ENCODE measurements around the gene TTC14. TPM values are rescaled to one million over a fixed set of nuclear protein-coding genes. Genes with fewer than 3 reads are reported as not detected.

The TTC14 gene
- total RNA-seq, 1 donor from 2014 or later: 90.3 TPM

- Histone ChIP-seq H3K4me2 (no peak overlapping the region), H3K9me3 (ENCODE audit: low read depth) (no peaks in the 10 kb centered on the region), H3K9ac (no peak overlapping the region), H3K4me3 (no peak overlapping the region), H3K36me3 (no peaks in the 10 kb centered on the region), H3K4me1 (no peaks in the 10 kb centered on the region), H4K20me1 (ENCODE audit: low read depth) (no peaks in the 10 kb centered on the region), H3K27me3 (peaks cover 33% of the 10 kb centered on the region), H3K79me2 (ENCODE audit: low read depth) (no peaks in the 10 kb centered on the region), H3F3A (ENCODE audit: low read depth) (no peaks in the 10 kb centered on the region), H3K27ac (no peak overlapping the region), H2AFZ (replicated peaks) (no peak overlapping the region)
- no peak for DNase-seq (ENCODE audit: low spot score)
- Mint-ChIP-seq H3K4me1 (peaks cover 4% of the 10 kb centered on the region), H3K27me3 (ENCODE audit: insufficient read depth, low read depth) (no peaks in the 10 kb centered on the region), H3K4me3 (no peak overlapping the region), H3K9me3 (no peaks in the 10 kb centered on the region), H3K36me3 (no peaks in the 10 kb centered on the region), H3K27ac (no peak overlapping the region)
- TF ChIP-seq EZH2phosphoT487 (IDR thresholded peaks at IDR 0.05) (no peak), CTCF (IDR thresholded peaks at IDR 0.05) (no peak), EZH2 (IDR thresholded peaks at IDR 0.05) (no peak)
Measured at GRCh38 chr3:180595559-180595935, 6.4 kb upstream of the TTC14 start.

GRCh38 chr3:180600473-180600872, 1.5 kb upstream of the TTC14 start:
- Histone ChIP-seq H3K4me2 (no peak overlapping the region), H2AFZ (replicated peaks) (no peak overlapping the region), H3K9me3 (ENCODE audit: low read depth) (no peaks in the 10 kb centered on the region), H3K79me2 (ENCODE audit: low read depth) (peaks cover 26% of the 10 kb centered on the region), H3F3A (ENCODE audit: low read depth) (peaks cover 15% of the 10 kb centered on the region), H3K4me1 (peaks cover 9% of the 10 kb centered on the region), H3K4me3 (no peak overlapping the region), H3K27me3 (peaks cover 38% of the 10 kb centered on the region), H4K20me1 (ENCODE audit: low read depth) (peaks cover 3% of the 10 kb centered on the region), H3K27ac (no peak overlapping the region), H3K9ac (no peak overlapping the region), H3K36me3 (peaks cover 24% of the 10 kb centered on the region)
- peaks cover 5% of the 10 kb centered on the region for H3K36me3 Mint-ChIP-seq
- peaks cover 9% of the 10 kb centered on the region for H3K4me1 Mint-ChIP-seq
- TF ChIP-seq EZH2 (IDR thresholded peaks at IDR 0.05): no peak
- no peak for TF ChIP-seq EZH2phosphoT487 (IDR thresholded peaks at IDR 0.05)
- TF ChIP-seq CTCF (IDR thresholded peaks at IDR 0.05): no peak
- DNase-seq (ENCODE audit: low spot score): no peak
- H3K9me3 Mint-ChIP-seq: no peaks in the 10 kb centered on the region
- peak overlapping the region; percentile 98 for H3K4me3 Mint-ChIP-seq
- no peaks in the 10 kb centered on the region for H3K27me3 Mint-ChIP-seq (ENCODE audit: insufficient read depth, low read depth)
- H3K27ac Mint-ChIP-seq: no peak overlapping the region

- no peak for TF ChIP-seq EZH2phosphoT487 (IDR thresholded peaks at IDR 0.05)
- TF ChIP-seq CTCF (IDR thresholded peaks at IDR 0.05): no peak
- no peak for TF ChIP-seq EZH2 (IDR thresholded peaks at IDR 0.05)
- Histone ChIP-seq H4K20me1 (ENCODE audit: low read depth) (no peaks in the 10 kb centered on the region), H3F3A (ENCODE audit: low read depth) (peaks cover 16% of the 10 kb centered on the region), H3K27ac (no peak overlapping the region), H3K27me3 (no peaks in the 10 kb centered on the region), H2AFZ (replicated peaks) (no peak overlapping the region), H3K9ac (no peak overlapping the region), H3K4me1 (no peaks in the 10 kb centered on the region), H3K4me2 (no peak overlapping the region), H3K9me3 (ENCODE audit: low read depth) (no peaks in the 10 kb centered on the region), H3K79me2 (ENCODE audit: low read depth) (no peaks in the 10 kb centered on the region), H3K4me3 (no peak overlapping the region), H3K36me3 (peaks cover 49% of the 10 kb centered on the region)
- no peaks in the 10 kb centered on the region for H3K27me3 Mint-ChIP-seq (ENCODE audit: insufficient read depth, low read depth)
- no peaks in the 10 kb centered on the region for H3K4me1 Mint-ChIP-seq
- DNase-seq (ENCODE audit: low spot score): no peak
- H3K4me3 Mint-ChIP-seq: no peak overlapping the region
- peaks cover 18% of the 10 kb centered on the region for H3K36me3 Mint-ChIP-seq
- no peaks in the 10 kb centered on the region for H3K9me3 Mint-ChIP-seq
- no peak overlapping the region for H3K27ac Mint-ChIP-seq
Measured at GRCh38 chr3:180611006-180611405, 9.0 kb downstream of the TTC14 start.
